Mononuclear cell (primary cell): ENCODE measurements around the gene ITPR3. TPM values are rescaled to one million over a fixed set of nuclear protein-coding genes. Genes with fewer than 3 reads are reported as not detected.
"Not testable (repeated sequence)": the region's sequence is repeated elsewhere in the genome, so short reads cannot be mapped to it uniquely, and the experiment has no call there.

Experiments
- H3K27me3 ChIP-seq: 2 replicates; pipeline ENCODE4 v1.6.0; 2011; ENCODE audit warnings: low read length, control low read depth; ENCODE audit not compliant: insufficient read depth
- H3K4me1 ChIP-seq: 2 replicates; pipeline ENCODE4 v1.5.1; 2011; ENCODE audit warnings: mild to moderate bottlenecking, low read length, control low read depth; ENCODE audit not compliant: insufficient read depth
- H3K4me3 ChIP-seq: 2 replicates; pipeline ENCODE4 v1.5.1; 2011; ENCODE audit warnings: mild to moderate bottlenecking, low read length, moderate library complexity
- H3K9me3 ChIP-seq: 2 replicates; pipeline ENCODE4 v1.5.1; 2011; ENCODE audit warnings: low read depth, mild to moderate bottlenecking, control low read depth, low read length
- total RNA-seq: library from RNA; depleted of rRNA; stranded (reverse); fragments of >200 nt; gene quantifications from one replicate; pipeline ENCODE4 v1.2.3, GENCODE V29; 2012

Gene ITPR3
- total RNA-seq, 1 donor = 13.6 TPM

GRCh38 chr6:33586108-33586640 is 34.9 kb upstream of the ITPR3 start:
- Histone ChIP-seq H3K4me1 (peaks cover 14% of the 10 kb centered on the region), H3K27me3 (no peaks in the 10 kb centered on the region), H3K4me3 (no peak overlapping the region), H3K9me3 (no peaks in the 10 kb centered on the region)

GRCh38 chr6:33587529-33587928 is 33.6 kb upstream of the ITPR3 start:
- Histone ChIP-seq H3K4me1 (peaks cover 20% of the 10 kb centered on the region), H3K27me3 (no peaks in the 10 kb centered on the region), H3K9me3 (no peaks in the 10 kb centered on the region), H3K4me3 (no peak overlapping the region)

- Histone ChIP-seq H3K4me1 (peaks cover 30% of the 10 kb centered on the region), H3K4me3 (no peak overlapping the region), H3K27me3 (no peaks in the 10 kb centered on the region), H3K9me3 (no peaks in the 10 kb centered on the region)
Observed at GRCh38 chr6:33588894-33589293, 32.2 kb upstream of the ITPR3 start.

- no peak overlapping the region for H3K4me3 ChIP-seq
- no peaks in the 10 kb centered on the region for H3K9me3 ChIP-seq
- no peaks in the 10 kb centered on the region for H3K27me3 ChIP-seq
- peaks cover 30% of the 10 kb centered on the region for H3K4me1 ChIP-seq
Observed at GRCh38 chr6:33589392-33589730, 31.8 kb upstream of the ITPR3 start.

GRCh38 chr6:33589731-33590530 is 31.2 kb upstream of the ITPR3 start:
- no peaks in the 10 kb centered on the region for H3K27me3 ChIP-seq
- peaks cover 30% of the 10 kb centered on the region for H3K4me1 ChIP-seq
- no peak overlapping the region for H3K4me3 ChIP-seq
- no peaks in the 10 kb centered on the region for H3K9me3 ChIP-seq

- H3K4me3 ChIP-seq = no peak overlapping the region
- peaks cover 23% of the 10 kb centered on the region for H3K4me1 ChIP-seq
- H3K9me3 ChIP-seq = no peaks in the 10 kb centered on the region
- no peaks in the 10 kb centered on the region for H3K27me3 ChIP-seq
Observed at GRCh38 chr6:33590531-33591198, 30.5 kb upstream of the ITPR3 start.

- Histone ChIP-seq H3K4me3 (no peak overlapping the region), H3K27me3 (no peaks in the 10 kb centered on the region), H3K9me3 (no peaks in the 10 kb centered on the region), H3K4me1 (peaks cover 17% of the 10 kb centered on the region)
Observed at GRCh38 chr6:33591424-33592032, 29.6 kb upstream of the ITPR3 start.

GRCh38 chr6:33592280-33592594 is 28.9 kb upstream of the ITPR3 start:
- peaks cover 17% of the 10 kb centered on the region for H3K4me1 ChIP-seq
- no peak overlapping the region for H3K4me3 ChIP-seq
- H3K9me3 ChIP-seq = no peaks in the 10 kb centered on the region
- H3K27me3 ChIP-seq = no peaks in the 10 kb centered on the region

- no peaks in the 10 kb centered on the region for H3K9me3 ChIP-seq
- H3K4me3 ChIP-seq = peak overlapping the region; percentile 10
- H3K4me1 ChIP-seq = peaks cover 17% of the 10 kb centered on the region
- H3K27me3 ChIP-seq = no peaks in the 10 kb centered on the region
Observed at GRCh38 chr6:33592595-33593413, 28.3 kb upstream of the ITPR3 start.

GRCh38 chr6:33593414-33593727 is 27.8 kb upstream of the ITPR3 start:
- H3K4me1 ChIP-seq = peaks cover 17% of the 10 kb centered on the region
- no peaks in the 10 kb centered on the region for H3K27me3 ChIP-seq
- no peaks in the 10 kb centered on the region for H3K9me3 ChIP-seq
- H3K4me3 ChIP-seq = peak overlapping the region; percentile 10

- no peaks in the 10 kb centered on the region for H3K9me3 ChIP-seq
- H3K27me3 ChIP-seq = no peaks in the 10 kb centered on the region
- H3K4me1 ChIP-seq = peaks cover 17% of the 10 kb centered on the region
- H3K4me3 ChIP-seq = no peak overlapping the region
Observed at GRCh38 chr6:33595001-33595846, 25.9 kb upstream of the ITPR3 start.

- not testable (repeated sequence) for H3K9me3 ChIP-seq, H3K4me3 ChIP-seq, H3K27me3 ChIP-seq
- H3K4me1 ChIP-seq = peaks cover 13% of the 10 kb centered on the region
Observed at GRCh38 chr6:33596894-33597293, 24.2 kb upstream of the ITPR3 start.

GRCh38 chr6:33597551-33598322 is 23.4 kb upstream of the ITPR3 start:
- no peak overlapping the region for H3K4me3 ChIP-seq
- no peaks in the 10 kb centered on the region for H3K27me3 ChIP-seq
- H3K9me3 ChIP-seq = no peaks in the 10 kb centered on the region
- peaks cover 8% of the 10 kb centered on the region for H3K4me1 ChIP-seq
